NCI-H524 (cell line): ENCODE measurements around the gene C11orf21.
A peak's percentile ranks its signal among the peaks of the same experiment; 100 is the strongest.

Experiments
- DNase-seq, 2 experiments: peaks; one replicate each; lab custom pipeline; 2025; lab: John Stamatoyannopoulos, UW

C11orf21 gene

GRCh38 chr11:2271077-2271326 is 30.7 kb downstream of the C11orf21 start:
- DNase-seq: no peak

- no peak for DNase-seq
These were observed 31.2 kb downstream of the C11orf21 start, which contains the start of gene ASCL2 for GRCh38 chr11:2270322-2271076. Gene ASCL2 (minus strand): TSS chr11:2270588. CDS start chr11:2270332, 256 bp downstream.

DNA sequence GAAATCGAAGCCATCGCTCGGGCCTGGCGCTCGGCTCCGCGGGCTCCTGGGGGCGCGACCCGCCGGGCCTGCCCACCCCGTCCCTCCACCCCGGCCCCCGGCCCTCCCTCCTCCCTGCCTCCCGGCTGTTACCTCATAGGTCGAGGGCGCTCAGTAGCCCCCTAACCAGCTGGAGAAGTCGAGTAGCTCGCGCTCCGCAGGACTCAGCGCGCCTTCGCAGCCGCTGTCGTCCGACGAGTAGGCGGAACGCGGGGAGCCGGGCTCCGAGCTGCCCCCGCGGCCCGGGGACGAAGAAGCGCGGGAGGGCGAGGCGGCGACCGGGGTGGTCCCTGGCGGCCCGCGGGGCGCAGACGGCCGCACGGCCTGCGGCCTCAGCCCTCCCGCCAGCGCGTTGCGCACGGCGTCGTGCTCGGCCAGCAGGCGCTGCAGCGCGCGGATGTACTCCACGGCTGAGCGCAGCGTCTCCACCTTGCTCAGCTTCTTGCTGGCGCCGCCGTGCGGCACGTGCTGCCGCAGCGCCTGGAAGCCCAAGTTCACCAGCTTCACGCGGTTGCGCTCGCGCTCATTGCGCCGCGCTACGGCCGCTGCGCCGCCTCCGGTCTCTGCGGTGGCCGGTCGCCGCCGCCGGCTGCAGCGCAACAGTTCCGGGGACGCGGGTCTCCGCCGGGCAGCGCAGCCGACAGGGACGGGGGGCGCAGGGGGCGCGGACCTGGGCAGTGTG is 32.0 kb downstream of the C11orf21 start:
- peak; percentile 7 to 58 for DNase-seq

GRCh38 chr11:2268729-2269600 is 32.8 kb downstream of the C11orf21 start:
- DNase-seq: no peak

DNA sequence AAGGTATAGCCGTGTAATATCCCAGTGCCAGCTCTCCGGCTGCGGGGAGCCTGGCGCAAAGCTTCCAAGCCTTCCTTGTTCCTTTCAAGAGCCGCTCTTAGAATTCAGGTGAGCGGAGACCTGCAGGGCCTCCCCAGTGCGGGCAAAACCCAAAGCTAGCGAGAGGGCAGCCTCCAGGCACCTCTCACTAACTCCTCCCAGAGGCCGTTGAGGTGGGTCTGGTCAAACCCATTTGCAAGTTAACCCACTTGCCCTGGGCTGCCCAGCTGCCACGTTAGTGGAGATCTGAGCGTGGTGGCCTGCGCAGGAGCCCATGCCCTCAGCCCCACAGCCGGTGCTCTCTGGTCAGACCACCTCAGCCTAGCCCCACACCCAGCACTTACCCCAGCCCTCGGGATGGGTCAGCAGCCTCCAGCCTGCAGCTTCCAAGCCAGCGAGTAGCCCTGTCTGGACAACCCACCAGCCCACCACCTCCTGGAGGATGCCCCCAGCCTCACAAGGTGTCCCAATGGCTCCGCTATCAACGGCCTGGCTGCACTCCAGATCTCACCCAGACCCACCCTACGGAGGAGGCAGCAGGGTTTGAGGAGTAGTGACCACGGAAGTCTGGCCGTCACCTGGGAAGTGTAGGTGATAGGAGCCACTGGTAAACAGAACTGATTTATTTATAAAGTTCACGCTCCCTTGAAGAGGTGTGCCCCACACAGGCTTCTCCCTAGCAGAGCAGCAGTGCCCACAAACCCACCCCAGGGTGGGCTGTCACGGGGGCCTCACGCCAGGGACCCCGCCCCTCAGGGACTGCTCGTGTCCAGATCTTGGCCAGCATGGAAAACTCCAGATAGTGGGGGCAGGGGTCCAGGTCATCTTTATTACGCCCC is 33.6 kb downstream of the C11orf21 start:
- DNase-seq: no peak

- no peak for DNase-seq
These were observed 34.3 kb downstream of the C11orf21 start for GRCh38 chr11:2267306-2267850.

DNA sequence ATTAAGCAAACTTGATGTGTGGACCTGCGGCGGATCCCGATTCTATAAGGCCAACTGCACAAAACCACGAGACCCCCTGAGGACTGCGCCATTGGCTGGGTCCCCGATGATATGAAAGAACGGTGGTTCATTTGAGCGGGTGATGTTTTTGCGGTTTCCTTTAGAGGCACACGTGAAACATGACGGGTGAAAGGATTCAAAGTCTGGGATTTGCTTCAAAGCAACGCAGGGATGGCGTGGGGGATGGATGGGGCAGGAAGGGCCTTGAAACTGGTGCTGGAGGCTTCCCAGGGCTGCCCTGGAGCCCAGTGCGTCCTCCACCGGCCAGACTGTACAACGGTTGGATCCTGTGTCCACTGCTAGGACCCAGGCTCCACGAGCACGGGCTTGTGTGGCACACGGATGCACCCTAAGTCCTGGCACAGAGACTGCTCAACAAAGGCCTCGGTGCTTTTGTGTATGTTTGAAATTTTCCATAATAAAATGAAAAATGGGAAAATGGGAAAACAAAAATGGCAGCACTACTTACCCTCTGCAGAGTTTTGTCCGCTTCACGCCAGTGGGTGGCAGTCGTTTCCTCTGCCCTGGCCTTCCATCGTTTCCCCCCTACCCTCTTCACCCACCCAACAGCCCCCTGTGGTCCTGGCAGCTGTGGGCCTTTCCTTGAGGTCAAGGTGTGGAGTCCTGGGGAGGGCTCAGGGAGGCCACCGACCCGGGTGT is 35.0 kb downstream of the C11orf21 start:
- DNase-seq: no peak

GRCh38 chr11:2265854-2266585 is 35.7 kb downstream of the C11orf21 start:
- DNase-seq: no peak

DNA sequence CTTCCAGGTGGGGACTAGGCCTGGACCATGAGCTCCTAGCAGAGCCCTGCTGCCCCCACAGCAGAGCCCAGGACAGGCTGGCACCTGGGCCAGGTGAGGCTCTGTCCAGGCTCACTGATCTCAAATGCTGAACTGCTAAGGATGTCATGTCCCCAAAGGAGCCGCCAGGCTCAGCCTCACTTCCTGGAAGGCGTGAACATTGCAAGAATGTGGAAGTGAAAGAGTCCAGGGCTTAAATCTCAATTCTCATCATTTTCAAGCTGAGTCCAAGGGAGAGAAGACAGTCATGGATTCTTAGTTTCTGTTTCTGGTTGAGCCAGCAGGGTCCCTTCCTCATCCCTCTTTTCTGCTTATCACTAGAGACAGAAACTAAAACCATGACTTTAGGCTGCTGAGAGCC is 36.3 kb downstream of the C11orf21 start:
- no peak for DNase-seq

DNA sequence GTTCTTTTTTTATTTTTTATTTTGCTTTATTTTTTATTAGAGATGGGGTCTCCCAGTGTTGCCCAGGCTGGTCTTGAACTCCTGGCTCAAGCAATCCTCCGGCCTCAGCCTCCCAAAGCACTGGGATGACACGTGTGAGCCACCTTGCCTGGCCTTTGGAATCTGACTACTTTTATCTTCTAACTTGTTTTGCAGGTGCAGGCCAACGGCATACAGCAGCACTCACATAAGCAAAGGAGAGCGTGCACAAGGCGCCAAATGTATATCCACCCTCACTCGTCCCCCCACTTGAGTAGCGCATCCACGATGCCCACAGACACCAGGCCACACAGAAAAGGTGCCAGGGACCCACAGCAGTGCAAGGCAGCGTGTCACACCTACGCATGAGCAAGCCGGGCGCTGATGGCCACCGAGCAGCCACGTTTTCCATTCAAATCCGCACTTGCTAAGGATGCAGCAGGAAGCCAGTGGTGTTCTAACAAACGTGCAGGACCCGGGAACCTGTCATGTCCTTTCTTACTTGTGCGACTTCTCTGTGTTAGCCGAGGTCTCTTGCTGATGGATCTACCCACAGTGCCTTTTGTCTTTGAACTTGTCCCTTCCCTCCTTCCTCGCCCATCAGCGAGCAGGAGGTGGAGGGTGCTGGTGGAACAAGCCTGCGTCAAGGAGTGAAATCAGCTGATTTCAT is 37.2 kb downstream of the C11orf21 start:
- DNase-seq: no peak

DNA sequence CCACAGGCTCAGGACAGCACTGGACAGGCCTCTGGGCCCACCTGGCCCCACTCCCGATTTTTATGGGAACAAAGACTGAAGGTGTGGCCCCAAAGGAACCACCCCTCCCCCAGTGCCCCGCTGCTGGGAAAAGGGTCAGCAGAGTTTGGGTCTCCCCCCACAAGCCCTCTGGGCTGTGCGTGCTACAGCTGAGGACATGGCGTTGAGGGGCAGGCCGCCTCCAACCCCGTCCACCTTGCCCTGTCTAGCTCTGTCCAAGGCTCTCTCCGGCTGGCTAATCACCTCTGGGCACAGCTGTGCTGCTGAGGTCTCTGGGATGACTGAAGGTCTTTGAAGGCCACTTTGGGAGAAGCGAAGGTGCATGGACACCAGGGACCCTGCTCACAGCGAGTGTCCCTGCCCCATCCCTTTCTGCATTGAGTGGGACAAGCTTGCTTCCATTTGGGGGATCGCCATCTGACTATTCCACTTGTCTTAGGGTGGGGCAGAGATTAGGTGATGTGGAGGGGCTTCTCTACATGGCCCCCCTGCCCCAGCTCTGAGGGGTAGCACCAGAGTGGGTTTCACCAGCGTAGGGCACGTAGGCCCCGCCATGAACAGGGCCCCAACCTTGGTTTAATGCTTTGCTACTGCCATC is 37.9 kb downstream of the C11orf21 start:
- DNase-seq: no peak

DNA sequence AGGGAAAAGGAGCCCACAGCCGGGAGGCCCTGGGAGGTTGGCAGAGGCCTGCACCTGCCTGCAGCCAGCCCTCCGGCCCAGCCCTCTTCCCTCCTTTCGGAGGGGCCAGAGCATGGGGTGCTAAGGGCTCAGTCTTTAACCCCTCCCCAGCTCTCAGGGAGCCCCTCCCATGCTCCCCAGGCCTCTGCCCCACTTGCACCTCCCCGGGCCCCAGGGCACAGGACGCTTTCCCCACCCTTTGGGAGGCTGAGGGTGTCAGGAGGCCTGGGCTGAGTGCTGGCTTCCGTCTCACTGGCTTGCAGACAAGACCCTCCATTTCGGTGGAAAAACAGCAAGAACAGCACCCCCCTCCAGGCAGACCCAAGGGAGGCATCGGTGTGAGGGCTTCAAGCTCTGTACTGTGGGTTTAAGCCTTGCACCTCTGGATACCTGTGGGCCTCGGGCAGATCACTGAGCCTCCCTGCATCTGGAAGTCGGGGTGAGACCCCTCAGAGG is 38.6 kb downstream of the C11orf21 start:
- DNase-seq: no peak

DNA sequence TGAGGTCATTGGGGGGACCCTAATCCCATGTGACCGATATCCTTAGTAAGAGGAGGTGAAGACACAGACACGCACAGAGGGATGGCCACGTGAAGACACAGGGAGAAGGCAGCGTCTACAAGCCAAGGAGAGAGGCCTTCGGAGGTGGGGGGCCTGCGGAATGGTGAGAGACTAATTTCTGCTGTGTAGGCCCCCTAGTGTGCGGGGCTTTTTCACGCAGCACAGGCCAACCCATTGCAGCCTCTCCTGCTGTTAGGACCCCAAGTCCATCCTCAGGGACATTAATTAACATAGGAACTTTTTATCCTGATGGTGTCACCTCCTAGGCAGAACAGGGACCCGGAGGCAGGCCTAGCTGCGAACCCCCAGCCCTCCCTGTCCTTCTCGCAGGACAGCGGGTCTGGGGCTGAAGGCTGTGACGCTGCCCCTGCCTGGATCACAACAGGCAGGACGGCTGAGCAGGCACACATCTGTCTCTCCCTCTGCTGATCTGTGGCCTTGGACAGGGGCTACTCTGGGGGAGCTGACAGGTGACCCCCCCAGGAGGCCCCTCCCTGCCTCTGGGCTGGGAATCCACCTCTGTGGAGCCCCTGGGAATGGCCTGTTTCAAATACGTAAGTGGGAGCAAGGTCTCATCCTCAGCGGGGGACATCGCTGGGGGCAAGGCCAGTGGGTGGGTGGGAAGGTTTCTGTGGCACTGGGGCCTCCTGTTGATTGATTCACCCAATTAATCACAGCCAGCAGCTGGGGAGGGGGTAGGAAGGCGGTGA is 39.2 kb downstream of the C11orf21 start:
- no peak for DNase-seq

DNA sequence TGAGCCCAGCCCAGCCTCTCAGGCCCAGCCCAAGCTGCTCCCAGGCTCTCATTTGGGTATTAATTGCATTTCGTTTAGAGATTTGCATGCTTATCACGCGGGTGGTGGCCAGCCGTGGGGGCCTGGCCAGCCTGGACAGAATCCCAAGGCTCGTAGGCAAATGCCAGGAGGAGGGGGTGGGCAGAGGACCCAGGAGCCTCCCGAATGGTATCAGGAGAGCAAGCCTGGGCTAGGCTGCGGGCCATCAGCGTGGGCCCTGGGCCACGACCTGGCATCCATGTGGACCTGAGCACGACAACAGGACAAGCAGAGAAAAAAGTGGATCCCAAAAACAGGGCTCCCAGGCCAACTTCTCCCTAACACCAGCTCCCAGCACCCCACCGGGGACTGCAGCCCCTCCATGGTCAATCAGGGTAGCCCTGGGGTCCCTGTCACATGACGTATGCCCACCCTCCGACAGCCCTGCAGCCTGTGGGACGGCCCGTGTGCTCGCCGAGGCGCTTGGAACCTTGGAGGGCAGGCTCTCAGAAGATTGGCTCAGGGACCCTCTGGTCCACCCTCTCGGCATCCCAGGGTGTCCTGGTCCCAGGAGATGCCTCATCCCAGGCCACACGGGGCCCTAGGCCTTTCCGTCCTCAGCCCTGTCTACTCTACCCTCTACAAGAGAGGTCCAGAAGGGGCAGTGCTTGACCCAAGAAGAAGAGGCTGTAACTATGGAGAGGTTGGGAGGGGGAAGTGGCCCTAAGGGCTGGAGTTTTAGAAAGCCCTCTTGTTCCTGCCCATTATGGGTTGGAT is 40.1 kb downstream of the C11orf21 start:
- no peak for DNase-seq

DNA sequence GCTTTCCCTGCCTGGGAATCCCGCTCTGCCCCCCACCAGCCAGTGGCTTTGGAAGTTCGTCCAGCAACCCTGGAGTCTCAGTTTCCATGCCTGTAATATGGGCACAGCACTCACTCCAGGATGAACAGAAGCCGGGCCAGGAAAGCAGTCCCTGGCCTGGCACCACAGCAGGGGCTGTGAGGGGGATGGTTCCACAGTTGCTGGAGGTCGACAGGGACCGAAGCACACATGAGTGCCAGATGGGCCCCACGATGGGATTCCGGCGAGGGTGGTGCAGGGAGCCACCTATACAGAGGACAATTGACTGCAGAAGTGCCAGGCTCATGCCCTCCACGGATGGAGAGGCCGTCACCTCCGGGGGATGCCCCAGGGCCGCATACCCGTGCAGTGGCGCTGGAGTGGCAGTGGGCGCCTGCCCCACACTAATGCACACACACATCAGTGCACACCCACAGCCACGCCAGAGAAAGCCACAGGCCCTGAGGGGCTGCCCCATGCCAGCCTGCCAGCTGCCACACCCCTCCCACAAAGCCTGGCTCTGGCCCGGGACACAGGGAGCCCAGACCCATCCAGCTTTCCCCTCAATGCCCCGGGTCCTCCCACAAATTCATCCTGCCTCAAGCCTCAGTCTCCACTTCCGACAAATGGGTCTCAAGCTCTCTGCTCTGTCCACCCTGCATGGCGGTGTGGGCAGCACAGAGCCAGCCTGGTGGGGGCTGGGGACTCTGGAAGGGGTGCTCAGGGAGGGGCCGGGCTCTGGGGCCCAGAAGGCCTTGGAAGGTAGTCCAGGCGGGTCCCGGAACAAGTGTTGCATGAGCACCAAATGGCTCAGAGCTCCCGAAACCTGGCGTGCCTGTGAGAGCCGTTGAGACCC is 41.0 kb downstream of the C11orf21 start:
- DNase-seq: no peak

GRCh38 chr11:2259897-2260451 is 41.7 kb downstream of the C11orf21 start:
- DNase-seq: no peak
